HG02610 (cell line): ENCODE data around the gene USF2.

Experiments used
- ATAC-seq: cut with Tn5 transposase; IDR thresholded peaks from one replicate; pipeline ENCODE4 v1.9.1; 2021; ENCODE audit warnings: mild to moderate bottlenecking, moderate library complexity; ENCODE audit not compliant: unreplicated experiment

Gene USF2

GRCh38 chr19:35317464-35318043 is 48.8 kb downstream of the USF2 start:
- ATAC-seq: no peak

- ATAC-seq: no peak
Observed at GRCh38 chr19:35318679-35319448, 50.1 kb downstream of the USF2 start.

- no peak for ATAC-seq
Observed at GRCh38 chr19:35320065-35320713, 51.4 kb downstream of the USF2 start.

DNA sequence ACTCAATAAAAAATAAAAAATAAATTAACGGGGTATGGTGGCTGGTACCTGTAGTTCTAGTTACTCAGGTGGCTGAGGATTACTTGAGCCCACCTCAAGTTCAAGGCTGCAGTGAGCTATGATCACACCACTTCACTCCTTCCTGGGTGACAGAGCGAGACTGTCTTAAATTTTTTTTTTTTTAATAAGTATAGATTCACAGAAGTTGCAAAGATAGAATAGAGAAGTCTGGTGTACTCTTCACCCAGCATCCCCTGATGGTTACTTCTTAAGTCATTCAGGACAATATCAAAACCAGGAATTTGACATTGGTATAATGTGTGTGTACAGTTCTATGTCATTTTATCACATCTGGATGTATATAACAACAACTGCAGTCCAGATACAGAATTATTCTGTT is 52.5 kb downstream of the USF2 start:
- ATAC-seq: no peak

DNA sequence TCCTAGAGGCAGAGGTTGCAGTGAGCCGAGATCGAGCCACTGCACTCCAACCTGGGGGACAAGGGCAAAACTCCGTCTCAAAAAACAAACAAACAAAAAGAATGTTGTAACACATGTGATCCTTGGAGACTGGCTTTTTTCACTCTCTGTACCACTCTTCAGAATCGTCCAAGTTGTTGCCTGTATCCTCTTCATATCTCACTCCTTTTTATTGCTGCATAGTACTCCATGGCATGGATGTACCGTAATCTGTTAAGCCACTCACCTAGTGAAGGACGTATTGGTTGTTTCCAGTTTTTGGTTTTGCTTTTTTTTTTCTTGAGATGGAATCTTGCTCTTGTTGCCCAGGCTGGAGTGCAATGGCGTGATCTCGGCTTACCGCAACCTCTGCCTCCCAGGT is 53.3 kb downstream of the USF2 start:
- no peak for ATAC-seq

DNA sequence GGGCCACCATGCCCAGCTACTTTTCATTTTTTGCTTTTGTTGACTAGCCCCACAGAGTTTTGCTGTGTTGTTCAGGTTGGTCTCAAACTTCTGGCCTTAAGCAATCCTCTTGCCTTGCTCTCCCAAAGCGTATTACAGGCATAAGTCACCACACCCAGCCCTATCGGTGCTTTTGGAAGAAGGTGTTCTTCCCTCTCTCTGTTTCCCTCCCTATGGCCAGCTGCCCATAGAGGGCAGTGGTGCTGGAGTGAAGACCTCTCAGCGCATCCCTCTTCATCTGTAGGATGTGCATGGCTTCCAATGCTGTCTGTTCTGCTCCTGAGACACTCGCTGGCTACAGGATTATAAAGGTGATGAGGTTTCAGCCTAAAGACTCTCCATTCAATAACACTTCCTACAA is 58.9 kb downstream of the USF2 start:
- ATAC-seq: no peak

GRCh38 chr19:35328851-35329285 is 60.1 kb downstream of the USF2 start, which contains the start of gene CD22:
Gene CD22, plus strand, starts transcription at chr19:35329187. Its CDS starts 2,854 bp downstream, at chr19:35332041.
- no peak for ATAC-seq

DNA sequence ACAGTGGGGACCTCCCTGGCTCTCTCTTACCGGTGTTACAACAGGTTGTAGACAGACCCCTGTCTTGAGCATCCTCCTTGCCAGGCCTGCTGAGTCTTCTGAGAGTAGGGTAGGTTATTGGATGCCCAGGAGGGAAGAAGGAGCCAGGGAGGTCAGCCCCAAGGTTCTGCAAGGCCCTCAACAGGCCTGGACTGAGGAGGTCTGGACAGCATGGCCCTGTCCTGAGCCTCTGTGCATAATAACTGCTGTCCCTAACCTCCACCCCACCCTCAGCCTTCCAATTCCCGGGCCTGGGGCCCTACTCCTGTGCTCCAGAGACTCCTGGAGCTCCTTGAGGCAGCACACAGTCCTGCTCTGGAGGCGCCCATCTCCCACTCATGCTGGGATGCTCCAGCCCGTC is 60.6 kb downstream of the USF2 start:
- no peak for ATAC-seq
